ENCODE data around the gene FILIP1.

Gene FILIP1

GRCh38 chr6:75290136-75290945 is 203.3 kb downstream of the FILIP1 start:
- DNase-seq, result peak in 7 of 14 donors; percentile 2 to 49 (median 20)

DNA sequence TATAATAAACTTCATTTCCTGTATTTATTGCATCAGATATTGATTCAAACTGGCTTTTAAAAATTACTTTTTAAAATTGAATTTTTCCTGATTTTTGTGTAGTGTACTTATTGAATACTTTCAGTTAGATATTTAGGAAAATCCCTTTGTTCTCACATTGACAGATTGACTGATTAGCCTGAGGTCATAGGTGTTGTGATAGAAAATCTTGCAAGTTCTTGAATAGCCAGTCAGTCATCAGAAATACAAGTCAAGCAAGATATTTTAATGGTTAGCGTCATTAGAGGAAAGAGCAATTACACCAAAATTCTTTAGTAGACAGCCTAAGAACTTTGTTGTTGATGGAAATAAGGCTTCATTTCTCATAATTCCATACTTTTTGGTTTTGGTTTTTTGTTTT is 205.6 kb downstream of the FILIP1 start:
- DNase-seq, result no peak

- no peak for DNase-seq
Measured at GRCh38 chr6:75287424-75287823, 206.2 kb downstream of the FILIP1 start.

- no peak for DNase-seq
Measured at GRCh38 chr6:75286955-75287354, 206.6 kb downstream of the FILIP1 start.

GRCh38 chr6:75285283-75285639 is 208.3 kb downstream of the FILIP1 start:
- no peak for DNase-seq

DNA sequence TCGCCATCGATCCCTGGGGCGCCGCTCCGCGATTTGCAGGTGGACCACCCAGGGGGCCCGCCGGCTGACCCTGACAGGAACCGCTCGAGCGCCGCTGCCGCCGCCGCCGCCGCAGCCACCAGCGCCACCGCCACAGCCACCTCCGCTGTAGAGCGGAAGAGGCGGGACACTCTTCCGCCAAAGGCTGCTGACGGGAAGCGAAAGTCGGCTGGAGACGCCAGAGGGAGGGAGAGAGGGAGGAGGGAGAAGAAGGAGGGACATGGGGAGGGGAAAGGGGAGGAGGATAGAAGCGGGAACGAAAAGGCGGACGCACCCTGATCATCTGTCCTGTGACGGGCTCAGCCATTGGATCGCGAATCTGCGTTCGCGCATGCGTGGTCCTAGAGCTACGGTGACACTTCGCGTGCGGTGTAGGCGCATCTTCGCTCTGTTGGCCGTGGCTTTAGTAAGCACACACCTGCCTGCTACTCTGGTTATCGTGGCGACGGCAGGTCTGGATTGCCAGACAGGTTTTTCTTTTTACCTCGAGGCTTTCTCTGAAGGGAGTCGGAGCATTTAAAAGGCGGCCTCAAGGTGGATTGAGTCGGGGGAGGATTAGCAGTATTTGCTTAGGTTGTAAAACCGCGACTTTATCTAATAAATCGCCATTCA is 208.8 kb downstream of the FILIP1 start, which contains the start of gene TMEM30A:
Gene TMEM30A (minus strand): TSS at position 161 of the 651 bp plus-strand sequence. CDS start 154 bp downstream, at position 7.
- DNase-seq, result peak; percentile 74 to 100 (median 96)

- DNase-seq, result peak in 4 of 14 donors; percentile 15 to 75 (median 64)
Measured at GRCh38 chr6:75283907-75284631, 209.5 kb downstream of the FILIP1 start.

DNA sequence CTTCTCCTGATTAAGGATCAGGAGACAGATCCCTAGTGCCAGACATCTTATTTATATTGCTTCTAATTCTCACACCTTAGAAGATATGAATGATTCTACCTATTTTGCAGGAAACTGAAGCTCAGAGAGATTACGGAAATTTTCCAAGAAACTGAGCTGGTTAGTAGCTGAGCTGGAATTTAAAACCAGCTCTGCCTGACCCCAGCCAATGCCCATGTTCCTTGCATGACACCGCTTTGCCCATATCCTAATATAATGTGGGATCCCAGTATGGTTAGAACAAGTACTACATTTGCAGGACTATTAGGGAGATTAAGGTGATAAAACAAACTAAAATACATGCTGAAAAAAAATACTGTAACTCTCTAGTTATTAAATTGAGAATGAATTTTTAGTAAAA is 210.9 kb downstream of the FILIP1 start:
- no peak for DNase-seq

- DNase-seq, result no peak
Measured at GRCh38 chr6:75281653-75282052, 211.9 kb downstream of the FILIP1 start.

GRCh38 chr6:75280131-75280855 is 213.3 kb downstream of the FILIP1 start:
- no peak for DNase-seq

- DNase-seq, result no peak
Measured at GRCh38 chr6:75279418-75279817, 214.2 kb downstream of the FILIP1 start.

- no peak for DNase-seq
Measured at GRCh38 chr6:75278474-75279077, 215.0 kb downstream of the FILIP1 start.

GRCh38 chr6:75275067-75275466 is 218.5 kb downstream of the FILIP1 start:
- DNase-seq, result no peak

DNA sequence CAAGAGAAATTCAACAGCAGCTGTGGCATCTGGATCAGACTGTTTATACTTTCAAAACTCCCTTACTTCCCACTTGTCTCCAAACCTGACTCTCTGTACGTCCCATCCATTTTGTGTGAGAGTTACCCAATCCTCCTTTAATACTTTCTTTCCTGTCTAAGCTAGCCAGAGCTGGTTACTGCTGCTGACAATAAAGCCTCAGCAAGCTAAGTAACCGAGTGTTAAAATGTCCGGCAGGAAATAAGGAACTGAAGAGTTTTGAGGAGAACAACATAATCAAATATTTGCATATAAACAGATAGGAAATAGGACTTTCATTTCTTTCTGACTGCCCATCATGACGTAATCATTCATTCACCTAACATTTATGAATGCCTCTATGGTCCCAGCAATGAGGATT is 220.6 kb downstream of the FILIP1 start:
- no peak for DNase-seq

- no peak for DNase-seq
Measured at GRCh38 chr6:75272145-75272840, 221.3 kb downstream of the FILIP1 start.

DNA sequence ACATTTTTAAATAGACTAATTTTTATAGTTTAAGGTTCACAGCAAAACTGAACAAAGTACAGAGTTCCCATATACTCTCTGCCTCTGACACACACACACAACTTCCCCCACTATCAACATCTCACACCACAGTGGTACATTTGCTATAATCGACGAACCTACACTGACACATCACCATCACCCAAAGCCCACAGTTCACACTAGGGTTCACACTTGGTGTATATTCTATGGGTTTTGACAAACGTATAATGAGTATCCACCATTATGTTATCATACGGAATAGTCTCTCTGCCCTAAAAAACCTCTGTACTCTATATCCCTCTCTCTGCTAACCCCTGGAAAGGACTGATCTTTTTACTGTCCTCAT is 224.6 kb downstream of the FILIP1 start:
- DNase-seq, result no peak

- DNase-seq, result no peak
Measured at GRCh38 chr6:75268121-75268987, 225.2 kb downstream of the FILIP1 start.

DNA sequence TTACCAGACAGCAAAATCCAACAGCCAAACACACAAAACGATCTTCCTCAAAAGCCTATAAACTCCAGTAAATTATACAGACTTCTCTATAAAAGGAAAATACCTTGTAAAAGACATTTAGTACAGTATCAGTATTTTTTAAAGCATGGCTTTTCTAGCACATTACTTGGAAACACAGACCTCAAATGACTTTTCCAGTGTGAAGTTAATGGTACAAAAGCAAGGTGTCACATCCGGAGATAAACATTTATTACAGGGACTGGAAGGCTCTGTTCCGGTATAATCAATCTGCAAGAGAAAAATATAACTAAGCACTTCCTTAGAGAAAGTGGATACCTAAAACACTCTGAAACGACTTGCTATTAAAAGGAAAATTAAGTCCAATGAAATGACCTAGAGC is 226.1 kb downstream of the FILIP1 start:
- no peak for DNase-seq

DNA sequence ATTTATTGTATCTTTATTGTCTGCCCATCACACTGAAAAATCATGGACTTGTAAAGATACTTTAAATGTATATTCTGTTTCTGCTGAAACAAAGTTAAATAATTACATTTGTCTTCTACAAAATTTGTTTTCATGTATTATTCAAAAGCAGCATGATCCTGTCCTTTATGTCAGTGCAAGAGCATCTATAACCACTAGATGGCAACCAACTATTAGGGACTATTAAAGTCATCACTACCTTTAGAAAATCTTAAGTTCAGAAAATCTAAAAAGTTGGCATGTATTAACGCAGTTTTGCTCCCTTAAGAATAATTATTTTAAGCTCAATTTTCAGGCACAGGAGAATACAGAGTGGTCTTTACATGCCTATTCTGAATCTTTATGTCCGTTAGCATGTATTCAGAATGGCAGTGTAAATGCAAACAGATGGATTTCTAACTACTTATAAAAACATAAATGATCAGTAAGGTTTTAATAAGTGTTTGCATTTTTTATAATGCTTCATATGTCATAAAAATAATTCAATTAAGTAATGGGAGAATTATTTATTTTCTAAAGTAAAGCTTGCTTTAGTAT is 226.8 kb downstream of the FILIP1 start:
- DNase-seq, result no peak

DNA sequence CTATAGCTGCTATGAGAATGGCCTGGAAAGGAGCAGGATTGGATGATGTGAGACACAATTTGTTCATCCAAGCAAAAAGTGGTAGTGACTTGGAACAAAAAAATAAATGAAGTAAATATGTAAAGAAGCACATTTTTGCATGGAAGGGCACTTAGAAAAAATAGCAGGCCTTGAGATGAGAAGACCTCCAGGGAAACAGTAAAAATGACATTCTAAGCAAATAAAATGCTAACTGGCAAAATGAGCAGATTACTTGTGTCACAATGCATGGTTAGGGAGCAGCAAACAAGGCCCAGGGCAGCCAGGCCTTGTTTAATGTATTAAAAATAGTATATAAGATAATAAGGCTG is 230.2 kb downstream of the FILIP1 start:
- no peak for DNase-seq
